AG09309 (cell line): ENCODE results near the gene PRKAR1B.

Experiments used
- DNase-seq: peaks from one replicate; pipeline ENCODE4 v3.0.0-alpha.2; 2010; ENCODE audit warnings: low read depth
- H3K4me3 ChIP-seq: 2 replicates; pipeline ENCODE4 v1.5.1; 2011; ENCODE audit warnings: mild to moderate bottlenecking, low read depth, low read length, moderate library complexity; ENCODE audit not compliant: control insufficient read depth
- CTCF ChIP-seq: IDR thresholded peaks from 2 replicates; pipeline ENCODE4 v1.5.1; 2011; ENCODE audit warnings: mild to moderate bottlenecking, low read depth, low read length, inconsistent platforms; ENCODE audit not compliant: insufficient read depth, control insufficient read depth; ENCODE audit errors: missing control alignments

The PRKAR1B gene

GRCh38 chr7:569071-569855 is 157.8 kb downstream of the PRKAR1B start:
- no peak for TF ChIP-seq CTCF
- H3K4me3 ChIP-seq, result no peak overlapping the region
- DNase-seq, result no peak

GRCh38 chr7:568031-568951 is 158.8 kb downstream of the PRKAR1B start:
- H3K4me3 ChIP-seq, result no peak overlapping the region
- peak; percentile 24 for DNase-seq
- TF ChIP-seq CTCF, result no peak

GRCh38 chr7:567305-567883 is 159.7 kb downstream of the PRKAR1B start:
- no peak for TF ChIP-seq CTCF
- DNase-seq, result no peak

GRCh38 chr7:566100-566499 is 161.0 kb downstream of the PRKAR1B start:
- TF ChIP-seq CTCF, result no peak
- no peak overlapping the region for H3K4me3 ChIP-seq
- no peak for DNase-seq

More at GRCh38 chr7:567305-567883, 159.7 kb downstream of the PRKAR1B start:
- H3K4me3 ChIP-seq, result no peak overlapping the region

- no peak for DNase-seq
- no peak for TF ChIP-seq CTCF
- no peak overlapping the region for H3K4me3 ChIP-seq
Observed at GRCh38 chr7:564176-564865, 162.8 kb downstream of the PRKAR1B start.

- H3K4me3 ChIP-seq, result no peak overlapping the region
- TF ChIP-seq CTCF, result no peak
- DNase-seq, result no peak
Observed at GRCh38 chr7:563629-564170, 163.4 kb downstream of the PRKAR1B start.
